Activated CD8-positive, alpha-beta memory T cell treated with anti-CD3 and anti-CD28 coated beads, Interleukin-2, amount 50 U/mL, for 24 hours (primary cell): ENCODE data around the gene LDAH.

Source experiments
- DNase-seq: peaks from one replicate; pipeline ENCODE4 v3.0.0-alpha.2; 2020; ENCODE audit errors: extremely low read depth

Gene LDAH

DNA sequence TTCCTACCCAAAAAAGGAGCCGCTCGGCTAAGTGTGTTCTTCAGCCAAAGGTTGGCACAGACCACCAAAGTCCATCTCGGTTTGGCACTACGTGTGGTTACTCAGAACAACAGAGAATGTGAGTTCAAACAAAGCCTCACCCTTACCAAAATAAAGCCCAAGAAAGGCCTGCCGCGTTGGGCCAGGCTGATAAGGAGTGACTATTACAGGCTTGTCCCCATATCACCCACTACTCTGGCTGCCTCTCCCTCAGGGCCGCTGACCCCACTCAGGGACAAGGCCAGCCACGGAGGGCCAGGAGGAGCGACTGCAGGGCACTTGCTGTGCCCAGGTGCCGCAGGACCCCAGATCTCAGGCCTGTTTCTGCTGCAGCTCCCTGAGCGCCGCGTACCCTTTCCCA, 185.8 kb downstream of the LDAH start:
- no peak for DNase-seq

DNA sequence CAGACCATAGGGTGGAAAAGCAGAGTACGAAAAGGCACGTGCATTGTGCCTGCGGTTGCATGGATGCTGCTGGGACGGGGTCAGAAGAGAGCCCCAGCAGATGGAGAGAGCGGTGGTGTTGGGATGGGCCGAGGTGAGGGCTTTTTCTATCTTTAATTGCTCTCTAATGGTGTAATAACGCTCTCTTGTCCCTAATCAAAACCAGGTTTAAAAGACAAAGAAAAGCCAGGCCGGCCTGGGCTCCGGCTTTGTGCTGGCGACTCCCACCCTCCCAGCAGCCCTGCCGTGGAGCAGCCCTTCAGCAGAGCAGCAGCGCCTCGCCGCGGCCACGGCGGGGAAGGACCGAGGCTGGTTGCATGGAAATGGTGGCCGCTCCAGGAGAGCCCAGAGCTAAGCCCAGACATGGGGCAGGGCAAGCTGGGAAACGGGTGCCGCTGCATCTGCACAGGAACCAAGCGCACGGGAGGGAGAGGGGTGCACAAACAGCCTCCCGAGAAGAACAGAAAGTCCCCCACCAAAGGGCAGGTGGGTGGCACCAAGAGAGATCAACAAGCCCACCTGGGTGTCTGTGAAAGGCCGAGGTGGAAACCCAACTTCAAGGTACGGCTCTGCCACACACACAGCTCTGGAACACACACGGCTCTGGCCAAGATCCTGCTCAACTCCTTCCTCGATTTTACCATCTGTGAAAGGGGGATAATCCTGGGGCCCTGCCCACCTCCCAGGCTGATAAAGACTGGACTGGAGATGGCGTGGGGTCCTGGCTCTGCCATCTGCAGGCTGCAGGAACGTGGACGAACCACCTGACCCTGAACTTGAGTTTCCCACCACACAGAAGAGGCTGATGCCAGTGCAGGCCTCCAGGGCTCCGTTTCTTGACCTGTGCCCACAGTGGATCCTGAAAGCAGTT, 187.0 kb downstream of the LDAH start:
- no peak for DNase-seq

DNA sequence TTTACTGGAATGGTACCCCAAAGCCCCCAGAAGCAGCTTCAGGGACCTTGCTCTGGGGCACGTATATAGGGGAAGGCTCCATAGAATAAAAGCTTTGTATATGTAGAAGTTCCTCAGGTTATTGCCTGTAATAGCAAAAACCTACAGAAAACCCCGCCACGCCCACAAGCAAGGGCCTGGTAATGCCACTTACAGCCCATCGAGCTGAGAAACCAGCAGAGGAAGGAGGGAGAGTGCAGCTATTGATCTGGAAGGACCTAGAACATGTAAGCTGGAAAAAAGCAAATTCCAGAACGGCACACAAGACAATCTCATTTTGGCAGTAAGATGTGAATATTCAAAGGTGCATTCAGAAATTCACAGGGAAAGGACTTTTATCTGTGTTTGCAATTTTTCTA, 187.8 kb downstream of the LDAH start:
- no peak for DNase-seq

DNA sequence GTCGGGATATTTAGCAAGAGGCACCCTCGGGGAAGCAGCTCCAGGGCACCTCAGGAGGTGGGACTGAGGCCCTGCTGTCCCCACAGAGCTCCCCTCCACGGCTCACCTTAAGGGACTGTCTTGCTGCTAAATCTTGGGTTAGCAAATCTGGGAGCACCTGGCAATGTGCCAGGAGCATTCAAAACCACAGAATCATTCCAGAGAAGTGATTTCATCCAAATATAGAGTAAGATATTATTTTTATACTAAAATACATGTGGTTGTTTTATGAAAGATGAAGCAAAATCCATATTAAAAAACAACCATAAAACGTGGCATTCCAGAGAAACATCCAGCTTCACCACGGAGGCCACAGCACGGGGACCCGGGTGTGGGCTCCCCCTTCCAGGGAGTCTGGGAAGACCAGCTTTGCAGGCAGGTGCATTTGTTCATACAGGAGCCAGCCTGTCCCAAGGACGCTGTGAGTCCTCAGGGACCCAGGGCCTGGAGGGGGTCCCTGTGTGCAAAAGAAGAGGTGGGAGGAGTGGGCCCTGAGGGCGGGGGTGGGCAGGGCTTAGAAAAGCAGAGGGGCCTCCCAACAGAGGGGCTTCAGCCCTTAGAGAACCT, 188.3 kb downstream of the LDAH start:
- DNase-seq, result no peak
